GM12864 (cell line): ENCODE data around the gene TRIO.

Experiments used
- DNase-seq: peaks from one replicate; pipeline ENCODE4 v3.0.0-alpha.2; 2011; ENCODE audit warnings: low read depth
- H3K4me3 ChIP-seq: 2 replicates; pipeline ENCODE4 v1.5.1; 2011; ENCODE audit warnings: mild to moderate bottlenecking, low read depth, low read length, control low read depth
- CTCF ChIP-seq: IDR thresholded peaks from 2 replicates; pipeline ENCODE4 v1.5.1; 2011; ENCODE audit warnings: low read depth, mild to moderate bottlenecking, moderate library complexity, low read length, control low read depth, inconsistent platforms; ENCODE audit errors: missing control alignments

TRIO gene

GRCh38 chr5:14491015-14491915 is 348.1 kb downstream of the TRIO start:
- TF ChIP-seq CTCF, result no peak
- H3K4me3 ChIP-seq, result no peak overlapping the region
- DNase-seq, result no peak

GRCh38 chr5:14492331-14492964 is 349.3 kb downstream of the TRIO start:
- no peak overlapping the region for H3K4me3 ChIP-seq
- no peak for DNase-seq
- TF ChIP-seq CTCF, result no peak

- TF ChIP-seq CTCF, result no peak
- no peak overlapping the region for H3K4me3 ChIP-seq
- no peak for DNase-seq
Observed at GRCh38 chr5:14495301-14495700, 352.2 kb downstream of the TRIO start.

- no peak for TF ChIP-seq CTCF
- no peak overlapping the region for H3K4me3 ChIP-seq
- no peak for DNase-seq
Observed at GRCh38 chr5:14497311-14497710, 354.2 kb downstream of the TRIO start.

GRCh38 chr5:14501353-14502293 is 358.5 kb downstream of the TRIO start:
- H3K4me3 ChIP-seq, result no peak overlapping the region
- no peak for TF ChIP-seq CTCF
- no peak for DNase-seq

GRCh38 chr5:14502294-14502690 is 359.1 kb downstream of the TRIO start:
- TF ChIP-seq CTCF, result no peak
- no peak for DNase-seq
- H3K4me3 ChIP-seq, result no peak overlapping the region
